ENCODE measurements around the gene FCRL3. TPM values are rescaled to one million over a fixed set of nuclear protein-coding genes. Genes with fewer than 3 reads are reported as not detected.

Gene FCRL3
- total and polyA plus RNA-seq, 2 of the 4 experiments (the other 2 are of a cell fraction), result not detected

GRCh38 chr1:157658571-157658970, 42.0 kb downstream of the FCRL3 start:
- no peak overlapping the region for H3K4me2 ChIP-seq (ENCODE audit: low read depth, low read length)
- intact Hi-C loops (cut with micrococcal nuclease) (no loop called here), dilution Hi-C loops (cut with HindIII; ENCODE audit: low sequenced_read_pairs, unreplicated experiment) (no loop called here), in situ Hi-C loops (cut with MboI; ENCODE audit: low sequenced_read_pairs) (no loop called here)
- no peak for DNase-seq
- no peak overlapping the region for H3K4me3 ChIP-seq (ENCODE audit: insufficient read depth, low read depth, low read length)
- ChIA-PET CTCF (no interaction called here), POLR2A (ENCODE audit: unreplicated experiment) (no interaction called here)
- no peak overlapping the region for H4K8ac ChIP-seq (ENCODE audit: low read depth in 2 of 2, low read length in 2 of 2)
- H2BK15ac ChIP-seq (ENCODE audit: low read depth, low read length), result no peak overlapping the region
- no peak overlapping the region for H2AK9ac ChIP-seq (replicated peaks; ENCODE audit: low read depth, low read length, poor library complexity)
- no peaks in the 10 kb centered on the region for H3K9me3 ChIP-seq (ENCODE audit: control insufficient read depth, insufficient read depth, low read length)
- H2BK120ac ChIP-seq (ENCODE audit: low read depth, low read length), result no peak overlapping the region
- H4K5ac ChIP-seq (ENCODE audit: low read depth, low read length), result no peak overlapping the region
- H3K27ac ChIP-seq (ENCODE audit: insufficient read depth, low read length), result no peak overlapping the region
- H2BK5ac ChIP-seq (ENCODE audit: low read depth, low read length, poor library complexity, severe bottlenecking), result no peak overlapping the region
- H3K4ac ChIP-seq (ENCODE audit: low read depth, low read length), result no peak overlapping the region
- no peak overlapping the region for H3K14ac ChIP-seq (replicated peaks; ENCODE audit: low read depth, low read length)
- no CpG with 5 or more reads among the region's 3 CpGs for WGBS, 2 experiments (ENCODE audit: extremely low coverage in 2 of 2, insufficient read length in 1 of 2)
- no peak overlapping the region for H3K56ac ChIP-seq (ENCODE audit: extremely low read depth, insufficient read depth, low read length)
- no peaks in the 10 kb centered on the region for H3K9me1 ChIP-seq (ENCODE audit: insufficient read depth, low read length)
- no peak overlapping the region for H2AK5ac ChIP-seq (ENCODE audit: low read depth, low read length)
- no peak for TF ChIP-seq RAD21 (IDR thresholded peaks at IDR 0.05; ENCODE audit: low read length)
- no peak overlapping the region for H3K23ac ChIP-seq (ENCODE audit: low read depth, low read length)
- H3K79me1 ChIP-seq (ENCODE audit: low read depth in 1 of 2, low read length in 2 of 2), result no peaks in the 10 kb centered on the region
- no peaks in the 10 kb centered on the region for H3K27me3 ChIP-seq (ENCODE audit: control insufficient read depth, insufficient read depth, low read length)
- no peak overlapping the region for H2AFZ ChIP-seq (replicated peaks; ENCODE audit: low read length, poor library complexity)
- H3K18ac ChIP-seq (ENCODE audit: low read depth, low read length), result no peak overlapping the region
- H3K4me1 ChIP-seq (ENCODE audit: control insufficient read depth, insufficient read depth, low read length), result no peaks in the 10 kb centered on the region
- no TSS peak for BruUV-seq (replicated peaks)
- ATAC-seq (ENCODE audit: low read depth), result no peak
- H2BK20ac ChIP-seq (ENCODE audit: low read depth, low read length), result no peak overlapping the region
- H4K20me1 ChIP-seq (ENCODE audit: insufficient read depth, low read length), result no peaks in the 10 kb centered on the region
- H3K9ac ChIP-seq (ENCODE audit: low read depth, low read length), result no peak overlapping the region
- no peaks in the 10 kb centered on the region for H3K36me3 ChIP-seq (ENCODE audit: control insufficient read depth, insufficient read depth, low read length)
- H4K91ac ChIP-seq (ENCODE audit: insufficient read depth, low read depth, low read length), result no peak overlapping the region
